GM19438 (cell line): Measurements from ENCODE around the gene ACSS1.

Source experiments
- ATAC-seq: cut with Tn5 transposase; IDR thresholded peaks from one replicate; pipeline ENCODE4 v1.9.1; 2021; ENCODE audit warnings: low read depth; ENCODE audit not compliant: unreplicated experiment

Gene ACSS1

GRCh38 chr20:25058051-25058846, at the start of gene ACSS1:
Gene ACSS1, minus strand, starts transcription at chr20:25058139. Its CDS starts 37 bp downstream, at chr20:25058102.
- ATAC-seq: peak; percentile 69

- no peak for ATAC-seq
Measured at GRCh38 chr20:25103526-25103925, 45.6 kb upstream of the ACSS1 start.

- ATAC-seq: no peak
Measured at GRCh38 chr20:25100914-25101313, 43.0 kb upstream of the ACSS1 start.

- no peak for ATAC-seq
Measured at GRCh38 chr20:25099601-25100140, 41.7 kb upstream of the ACSS1 start.

GRCh38 chr20:25097498-25097897, 39.6 kb upstream of the ACSS1 start:
- ATAC-seq: no peak

GRCh38 chr20:25090492-25091429, 32.8 kb upstream of the ACSS1 start:
- ATAC-seq: peak; percentile 75

- ATAC-seq: no peak
Measured at GRCh38 chr20:25089662-25090061, 31.7 kb upstream of the ACSS1 start.

GRCh38 chr20:25089096-25089495, 31.2 kb upstream of the ACSS1 start:
- no peak for ATAC-seq

- ATAC-seq: no peak
Measured at GRCh38 chr20:25088267-25088666, 30.3 kb upstream of the ACSS1 start.

- ATAC-seq: no peak
Measured at GRCh38 chr20:25087186-25087929, 29.4 kb upstream of the ACSS1 start.

GRCh38 chr20:25085756-25086495, 28.0 kb upstream of the ACSS1 start:
- no peak for ATAC-seq

GRCh38 chr20:25084626-25085187, 26.8 kb upstream of the ACSS1 start:
- ATAC-seq: no peak

- no peak for ATAC-seq
Measured at GRCh38 chr20:25083773-25084625, 26.1 kb upstream of the ACSS1 start.

GRCh38 chr20:25083141-25083772, 25.3 kb upstream of the ACSS1 start:
- ATAC-seq: no peak

GRCh38 chr20:25082498-25082873, 24.5 kb upstream of the ACSS1 start:
- ATAC-seq: no peak

- no peak for ATAC-seq
Measured at GRCh38 chr20:25081730-25082497, 24.0 kb upstream of the ACSS1 start, which contains the start of gene VSX1. Gene VSX1, minus strand, starts transcription at chr20:25082141. Its CDS starts 45 bp downstream, at chr20:25082096.

GRCh38 chr20:25081065-25081729, 23.3 kb upstream of the ACSS1 start:
- ATAC-seq: no peak
